Uterus (tissue), 4 donors: Measurements from ENCODE around the gene PRRX1. TPM values are rescaled to one million over a fixed set of nuclear protein-coding genes. Genes with fewer than 3 reads are reported as not detected.
A peak's percentile ranks its signal among the peaks of the same experiment; 100 is the strongest.

ENCODE experiments used
- DNase-seq, 2 donors: peaks; one replicate each; pipeline ENCODE4 v3.0.0-alpha.2; 2019 to 2020
- H3K27ac ChIP-seq, 2 donors: fragments of 200-600 bp; sonication (generic); 1 replicate in 1 of 2; 2 replicates in 1 of 2; pipeline ENCODE4 v1.5.1; 2016 to 2018
- H3K27me3 ChIP-seq, 2 donors: fragments of 200-600 bp; sonication (generic); one replicate each; pipeline ENCODE4 v1.5.1; 2018 to 2019; ENCODE audit warnings: control low read depth in 1 of 2
- H3K36me3 ChIP-seq, 2 donors: fragments of 200-600 bp; sonication (generic); one replicate each; pipeline ENCODE4 v1.5.1; 2019; ENCODE audit warnings: control low read depth in 1 of 2
- H3K4me1 ChIP-seq, 2 donors: fragments of 200-600 bp; sonication (generic); one replicate each; pipeline ENCODE4 v1.5.1; 2018 to 2019; ENCODE audit warnings: control low read depth in 1 of 2
- H3K4me3 ChIP-seq, 2 donors: fragments of 200-600 bp; sonication (generic); 1 replicate in 1 of 2; 2 replicates in 1 of 2; pipeline ENCODE4 v1.5.1; 2018 to 2019; ENCODE audit warnings: mild to moderate bottlenecking in 1 of 2
- H3K9me3 ChIP-seq, 2 donors: fragments of 200-600 bp; sonication (generic); one replicate each; pipeline ENCODE4 v1.5.1; 2019; ENCODE audit warnings: control low read depth in 1 of 2
- CTCF ChIP-seq, 4 experiments: fragments of 200-600 bp in 2 of 4; fragments of 450-650 bp in 2 of 4; sonication (generic) in 2 of 4; IDR thresholded peaks; one replicate each; pipeline ENCODE4 v1.5.1; 2016 to 2019; ENCODE audit warnings: antibody characterized with exemption in 4 of 4, mild to moderate bottlenecking in 2 of 4, moderate library complexity in 1 of 4
- POLR2A ChIP-seq, 2 donors: fragments of 450-650 bp; IDR thresholded peaks; one replicate each; pipeline ENCODE4 v1.6.1; 2016; ENCODE audit warnings: antibody characterized with exemption in 2 of 2, mild to moderate bottlenecking in 1 of 2, moderate library complexity in 1 of 2
- intact Hi-C: fragments of 100-400 bp; cut with DNase I; formaldehyde crosslinking; loops from one replicate; pipeline ENCODE4 v1.15.1; 2023; ENCODE audit warnings: low total_unique reads
- total RNA-seq, 4 donors: library from RNA; depleted of rRNA in 3 of 4; stranded (reverse); fragments of >200 nt in 3 of 4; gene quantifications; one replicate each; pipeline versions ENCODE4 v1.1.0 to v1.2.4, GENCODE V29; 2014 to 2023
- donor health status: DM: yes; HTN: yes; CAD: no.

Gene PRRX1
- total RNA-seq, 4 donors from 2014 or later, result 36.4 to 179 (median 121) TPM

GRCh38 chr1:170703591-170703990 is 39.7 kb downstream of the PRRX1 start:
- TF ChIP-seq POLR2A (IDR thresholded peaks at IDR 0.05) (no peak), CTCF (IDR thresholded peaks at IDR 0.05) (no peak)
- intact Hi-C loops, result no loop called here
- Histone ChIP-seq H3K27me3 (no peaks in the 10 kb centered on the region), H3K36me3 (no peaks in the 10 kb centered on the region), H3K4me1 (peaks cover 5 to 30% of the 10 kb centered on the region in 2 donors), H3K9me3 (no peaks in the 10 kb centered on the region), H3K4me3 (no peak overlapping the region), H3K27ac (no peak overlapping the region)
- DNase-seq, result no peak

DNA sequence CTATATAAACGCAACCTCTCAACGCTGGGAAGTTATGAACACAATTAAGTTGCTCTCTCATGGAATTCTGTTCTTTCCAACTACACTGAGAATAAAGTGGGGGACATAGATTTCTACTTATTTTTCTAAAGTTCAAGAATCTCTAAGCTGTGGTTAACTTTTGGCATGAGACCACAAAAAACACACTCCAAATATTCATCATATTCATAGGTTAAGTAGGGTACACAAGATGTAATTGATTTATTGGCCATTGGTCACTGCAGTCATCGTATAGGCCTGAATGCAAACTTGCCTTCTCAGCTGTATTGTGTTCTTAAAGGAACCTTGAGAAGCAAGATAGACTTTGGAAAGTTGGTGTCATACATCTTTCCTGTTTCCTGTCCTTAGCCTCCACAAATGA is 40.3 kb downstream of the PRRX1 start:
- Histone ChIP-seq H3K27me3 (no peaks in the 10 kb centered on the region), H3K36me3 (no peaks in the 10 kb centered on the region), H3K9me3 (no peaks in the 10 kb centered on the region), H3K4me3 (no peak overlapping the region), H3K4me1 (peaks cover 4 to 30% of the 10 kb centered on the region in 2 donors), H3K27ac (no peak overlapping the region)
- TF ChIP-seq CTCF (IDR thresholded peaks at IDR 0.05) (no peak), POLR2A (IDR thresholded peaks at IDR 0.05) (no peak)
- intact Hi-C loops, result no loop called here
- no peak for DNase-seq

- Histone ChIP-seq H3K27me3 (no peaks in the 10 kb centered on the region), H3K4me1 (peaks cover 0 to 17% of the 10 kb centered on the region in 2 donors), H3K36me3 (no peaks in the 10 kb centered on the region), H3K9me3 (no peaks in the 10 kb centered on the region), H3K27ac (no peak overlapping the region), H3K4me3 (no peak overlapping the region)
- no peak for DNase-seq
- intact Hi-C loops, result no loop called here
- TF ChIP-seq CTCF (IDR thresholded peaks at IDR 0.05) (no peak), POLR2A (IDR thresholded peaks at IDR 0.05) (no peak)
These were observed 42.0 kb downstream of the PRRX1 start for GRCh38 chr1:170705981-170706380.

DNA sequence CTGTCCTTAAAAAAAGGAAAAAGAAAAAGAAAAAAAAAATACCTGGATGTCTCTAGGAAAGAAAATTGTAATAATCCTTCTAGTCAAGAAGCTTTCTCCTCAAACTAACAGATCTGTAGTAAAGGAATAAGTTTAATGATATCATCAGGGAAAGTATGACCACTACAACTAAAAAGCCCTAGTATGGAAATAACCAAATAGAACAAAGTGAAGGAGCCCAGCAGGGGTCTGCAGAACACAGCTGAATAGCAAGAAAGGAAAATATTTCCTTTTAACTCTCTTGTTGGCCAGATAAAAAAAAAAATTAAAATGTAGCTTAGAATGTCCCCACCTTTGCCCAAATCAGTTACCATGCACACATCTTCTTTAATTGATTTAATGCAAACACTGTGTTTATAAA is 43.2 kb downstream of the PRRX1 start:
- no peak for TF ChIP-seq POLR2A (IDR thresholded peaks at IDR 0.05)
- no peak for TF ChIP-seq CTCF (IDR thresholded peaks at IDR 0.05)
- no peak for DNase-seq
- no peaks in the 10 kb centered on the region for H3K27me3 ChIP-seq
- no peaks in the 10 kb centered on the region for H3K36me3 ChIP-seq
- peaks cover 0 to 17% of the 10 kb centered on the region in 2 donors for H3K4me1 ChIP-seq
- no peak overlapping the region for H3K4me3 ChIP-seq
- H3K27ac ChIP-seq, result no peak overlapping the region
- no peaks in the 10 kb centered on the region for H3K9me3 ChIP-seq
- intact Hi-C loops, result no loop called here

- peak in 1 of 2 donors; percentile 35 for DNase-seq
- TF ChIP-seq CTCF (IDR thresholded peaks at IDR 0.05) (no peak), POLR2A (IDR thresholded peaks at IDR 0.05) (no peak)
- Histone ChIP-seq H3K4me1 (peaks cover 0 to 17% of the 10 kb centered on the region in 2 donors), H3K36me3 (no peaks in the 10 kb centered on the region), H3K4me3 (no peak overlapping the region), H3K27ac (peak overlapping the region; percentile 22 to 55), H3K27me3 (no peaks in the 10 kb centered on the region), H3K9me3 (no peaks in the 10 kb centered on the region)
- intact Hi-C loops, result no loop called here
These were observed 44.2 kb downstream of the PRRX1 start for GRCh38 chr1:170707959-170708655.
